Body of pancreas (tissue), 4 donors: Measurements from ENCODE around the gene RABL3.

ENCODE experiments used
- CTCF ChIP-seq, 7 experiments: fragments of 450-650 bp in 4 of 7; fragments of 200-600 bp in 3 of 7; sonication (generic) in 3 of 7; IDR thresholded peaks; one replicate each; pipeline ENCODE4 v1.5.1; 2016 to 2019; ENCODE audit warnings: antibody characterized with exemption in 7 of 7
- POLR2A ChIP-seq, 3 donors: fragments of 450-650 bp; IDR thresholded peaks; one replicate each; pipeline ENCODE4 v1.6.1; 2016; ENCODE audit warnings: antibody characterized with exemption in 3 of 3, mild to moderate bottlenecking in 2 of 3

- TF ChIP-seq POLR2A (IDR thresholded peaks at IDR 0.05) = no peak
- no peak for TF ChIP-seq CTCF (IDR thresholded peaks at IDR 0.05)
Measured at GRCh38 chr3:120706950-120707349, 35.4 kb downstream of the RABL3 start.
